Fibroblast of skin of back (primary cell): ENCODE data around the gene PXT1.
"Not testable (repeated sequence)": the region's sequence is repeated elsewhere in the genome, so short reads cannot be mapped to it uniquely, and the experiment has no call there.

ENCODE experiments used
- DNase-seq: peaks from one replicate; pipeline ENCODE4 v3.0.0-alpha.2; 2013

Gene PXT1

GRCh38 chr6:36443471-36444428 is 1.1 kb upstream of the PXT1 start:
- no peak for DNase-seq

- DNase-seq: no peak
Measured at GRCh38 chr6:36442103-36442670, 467 bp downstream of the PXT1 start.

- DNase-seq: peak; percentile 99
Measured at GRCh38 chr6:36441307-36441894, 1.3 kb downstream of the PXT1 start.

- DNase-seq: peak; percentile 96
Measured at GRCh38 chr6:36436466-36436865, 6.2 kb downstream of the PXT1 start.

GRCh38 chr6:36432151-36432671 is 10.4 kb downstream of the PXT1 start:
- DNase-seq: peak; percentile 94

GRCh38 chr6:36431197-36431596 is 11.5 kb downstream of the PXT1 start:
- DNase-seq: no peak

- DNase-seq: peak; percentile 72
Measured at GRCh38 chr6:36430351-36430750, 12.3 kb downstream of the PXT1 start.

- DNase-seq: no peak
Measured at GRCh38 chr6:36428911-36429310, 13.7 kb downstream of the PXT1 start.

- DNase-seq: no peak
Measured at GRCh38 chr6:36426622-36427021, 16.0 kb downstream of the PXT1 start.

GRCh38 chr6:36423101-36423824 is 19.4 kb downstream of the PXT1 start:
- peak; percentile 99 for DNase-seq

GRCh38 chr6:36422714-36423100 is 19.9 kb downstream of the PXT1 start:
- DNase-seq: no peak

GRCh38 chr6:36419310-36419709 is 23.3 kb downstream of the PXT1 start:
- DNase-seq: no peak

GRCh38 chr6:36418558-36418957 is 24.1 kb downstream of the PXT1 start:
- DNase-seq: no peak

- DNase-seq: peak; percentile 48
Measured at GRCh38 chr6:36414481-36414880, 28.2 kb downstream of the PXT1 start.

- DNase-seq: no peak
Measured at GRCh38 chr6:36413489-36414480, 28.9 kb downstream of the PXT1 start.

GRCh38 chr6:36409718-36410117 is 32.9 kb downstream of the PXT1 start:
- DNase-seq: not testable (repeated sequence)

- DNase-seq: no peak
Measured at GRCh38 chr6:36404164-36404563, 38.5 kb downstream of the PXT1 start.

GRCh38 chr6:36402481-36402880 is 40.2 kb downstream of the PXT1 start:
- no peak for DNase-seq

GRCh38 chr6:36399970-36400369 is 42.7 kb downstream of the PXT1 start:
- no peak for DNase-seq

GRCh38 chr6:36392621-36393020 is 50.0 kb downstream of the PXT1 start:
- DNase-seq: no peak

GRCh38 chr6:36389353-36389752 is 53.3 kb downstream of the PXT1 start:
- no peak for DNase-seq
